Gastroesophageal sphincter (tissue), 4 donors: ENCODE results near the gene SHE. TPM values are rescaled to one million over a fixed set of nuclear protein-coding genes. Genes with fewer than 3 reads are reported as not detected.
A peak's percentile ranks its signal among the peaks of the same experiment; 100 is the strongest.

Source experiments
- ATAC-seq: fragments of 150-250 bp; one replicate; pipeline ENCODE4 v1.9.1; 2016; ENCODE audit warnings: mild to moderate bottlenecking, moderate library complexity
- H3K27ac ChIP-seq, 4 donors: fragments of 200-600 bp; sonication (generic) in 3 of 4; 1 replicate in 3 of 4; 2 replicates in 1 of 4; pipeline ENCODE4 v1.5.1; 2016 to 2019
- H3K27me3 ChIP-seq: fragments of 200-600 bp; sonication (generic); one replicate; pipeline ENCODE4 v1.5.1; 2019
- H3K36me3 ChIP-seq, 2 donors: fragments of 200-600 bp; sonication (generic); one replicate each; pipeline ENCODE4 v1.5.1; 2019; ENCODE audit warnings: control low read depth in 1 of 2
- H3K4me1 ChIP-seq, 3 donors: fragments of 200-600 bp; sonication (generic); 1 replicate in 2 of 3; 2 replicates in 1 of 3; pipeline ENCODE4 v1.5.1; 2016 to 2019; ENCODE audit warnings: control low read depth in 2 of 3
- H3K4me3 ChIP-seq, 2 donors: fragments of 200-600 bp; sonication (generic); one replicate each; pipeline ENCODE4 v1.5.1; 2019; ENCODE audit warnings: mild to moderate bottlenecking in 1 of 2, moderate library complexity in 1 of 2
- H3K9me3 ChIP-seq, 3 donors: fragments of 200-600 bp; sonication (generic); one replicate each; pipeline ENCODE4 v1.5.1; 2017 to 2019; ENCODE audit warnings: control low read depth in 2 of 3
- EP300 ChIP-seq: sonication (generic); formaldehyde crosslinking; IDR thresholded peaks from one replicate; pipeline ENCODE4 v1.6.1; 2017; ENCODE audit warnings: antibody characterized with exemption, mild to moderate bottlenecking
- POLR2A ChIP-seq, 2 donors: fragments of 450-650 bp; IDR thresholded peaks; one replicate each; pipeline ENCODE4 v1.6.1; 2017; ENCODE audit warnings: antibody characterized with exemption in 2 of 2, mild to moderate bottlenecking in 2 of 2, moderate library complexity in 1 of 2
- POLR2AphosphoS5 ChIP-seq: sonication (generic); formaldehyde crosslinking; IDR thresholded peaks from one replicate; pipeline ENCODE4 v1.6.1; 2017; ENCODE audit warnings: antibody characterized with exemption
- WGBS, 2 donors: methylation state at CpG; one replicate each; pipeline ENCODE4 v1.1.5; 2018; ENCODE audit warnings: low coverage in 1 of 2; 5-methylcytosine and 5-hydroxymethylcytosine counted together
- total RNA-seq, 4 donors: library from RNA; depleted of rRNA; stranded (reverse); fragments of >200 nt; gene quantifications; one replicate each; pipeline ENCODE4 v1.1.0, GENCODE V29; 2016
- TF ChIP-seq, protein P1 (sequence below), 4 experiments: fragments of 200-600 bp in 2 of 4; fragments of 450-650 bp in 2 of 4; sonication (generic) in 1 of 4; IDR thresholded peaks; one replicate each; pipeline ENCODE4 v1.5.1; 2017 to 2019; ENCODE audit warnings: antibody characterized with exemption in 4 of 4, mild to moderate bottlenecking in 2 of 4, moderate library complexity in 2 of 4

SHE gene
- total RNA-seq, 4 donors from 2014 or later: 7.2 to 13.9 (median 11.7) TPM

DNA sequence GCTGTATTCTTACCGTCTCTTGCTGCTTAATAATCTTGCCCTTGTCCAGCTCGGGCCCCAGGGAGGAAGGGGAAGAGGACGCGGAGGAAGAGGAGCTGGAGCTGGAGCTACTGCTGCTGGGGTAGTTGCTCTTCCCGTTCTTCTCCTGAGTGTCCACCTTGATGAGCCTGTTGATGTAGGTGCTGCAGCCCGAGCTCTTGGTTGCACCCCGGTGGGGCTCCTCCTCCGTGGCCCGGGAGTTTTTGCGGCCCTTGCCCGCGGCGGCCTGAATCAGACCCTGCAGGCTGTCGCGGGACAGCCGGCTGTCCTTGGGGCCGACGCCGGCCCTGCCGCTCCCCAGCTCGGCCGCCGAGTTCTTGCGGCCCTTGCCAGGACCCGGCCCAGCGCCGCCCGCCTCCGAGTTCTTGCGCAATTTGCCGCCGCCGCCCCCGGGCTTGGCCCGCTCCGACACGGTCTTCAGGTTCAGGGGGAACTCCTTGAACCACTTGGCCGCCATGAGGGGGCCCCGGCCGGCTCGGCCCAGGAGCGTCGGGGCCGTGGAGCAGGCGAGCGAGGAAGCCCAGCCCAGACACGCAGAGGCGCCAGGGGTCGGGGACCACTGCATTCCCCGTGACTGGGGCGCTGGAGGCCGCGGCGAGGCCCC is 668 bp downstream of the SHE start:
- Histone ChIP-seq H3K36me3 (no peaks in the 10 kb centered on the region), H3K4me1 (peaks cover 0 to 21% (median 6%) of the 10 kb centered on the region in 3 donors), H3K27me3 (peaks cover 65% of the 10 kb centered on the region), H3K4me3 (peak overlapping the region; percentile 39 to 56), H3K27ac (peak overlapping the region in 3 of 4 donors; percentile 68 to 78 (median 69)), H3K9me3 (peaks cover 0 to 18% (median 0%) of the 10 kb centered on the region in 3 donors)
- ATAC-seq: peak; percentile 81
- WGBS, 2 donors: 4 to 10% methylated on average over 4 to 10 of the region's 54 CpGs
- TF ChIP-seq POLR2A (IDR thresholded peaks at IDR 0.05): peak in 1 of 2 donors; percentile 8
- no peak for TF ChIP-seq EP300

DNA sequence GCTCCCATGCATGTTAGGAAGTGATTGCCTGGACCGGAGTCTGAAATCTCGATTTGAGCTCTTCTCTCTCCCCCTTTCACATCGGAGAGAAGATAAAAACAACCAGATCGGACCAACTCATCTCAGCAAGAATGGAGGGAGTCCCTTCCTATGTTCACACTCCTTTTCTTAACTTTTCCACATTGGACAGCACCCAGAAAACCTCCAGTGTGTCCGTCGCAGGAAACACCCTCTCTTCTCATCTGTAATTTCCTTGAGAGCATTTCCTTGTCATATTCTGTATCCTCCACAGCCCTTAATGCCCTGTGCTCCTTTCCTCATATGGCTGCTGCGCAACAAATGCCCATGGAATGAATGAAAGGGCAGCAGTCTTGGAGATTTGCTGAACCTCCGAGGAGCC is 1.7 kb downstream of the SHE start:
- H3K4me3 ChIP-seq: peak overlapping the region; percentile 39 to 56

DNA sequence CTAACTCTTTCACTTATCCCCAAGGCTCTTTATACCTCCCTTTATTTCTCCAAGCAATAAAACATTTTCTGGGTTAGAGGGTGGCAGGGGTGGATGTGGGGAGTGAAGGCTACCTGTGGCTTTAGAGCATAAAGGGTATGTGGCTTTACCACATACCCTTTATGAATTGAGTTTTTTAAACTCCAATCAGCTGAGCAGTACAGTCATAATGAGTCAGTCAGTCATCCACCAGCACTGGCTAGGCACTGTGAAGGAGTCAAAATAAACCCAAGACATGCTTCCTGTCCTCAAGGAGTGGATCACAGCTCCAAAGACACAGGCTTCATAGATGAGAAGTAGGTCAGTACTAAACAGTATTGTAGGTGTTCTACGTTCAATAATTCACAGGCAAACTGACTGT is 2.8 kb downstream of the SHE start:
- Histone ChIP-seq H3K9me3 (peaks cover 0 to 8% (median 0%) of the 10 kb centered on the region in 3 donors), H3K4me1 (peaks cover 0 to 27% (median 6%) of the 10 kb centered on the region in 3 donors), H3K27me3 (peaks cover 58% of the 10 kb centered on the region), H3K4me3 (peak overlapping the region; percentile 13 to 56), H3K36me3 (no peaks in the 10 kb centered on the region), H3K27ac (peak overlapping the region in 1 of 4 donors; percentile 2)
- no peak for ATAC-seq
- WGBS, 2 donors: 50% methylated on average over 1 of the region's 1 CpG; no CpG with 5 or more reads in 1 of the 2 donors
- TF ChIP-seq, protein P1, sequence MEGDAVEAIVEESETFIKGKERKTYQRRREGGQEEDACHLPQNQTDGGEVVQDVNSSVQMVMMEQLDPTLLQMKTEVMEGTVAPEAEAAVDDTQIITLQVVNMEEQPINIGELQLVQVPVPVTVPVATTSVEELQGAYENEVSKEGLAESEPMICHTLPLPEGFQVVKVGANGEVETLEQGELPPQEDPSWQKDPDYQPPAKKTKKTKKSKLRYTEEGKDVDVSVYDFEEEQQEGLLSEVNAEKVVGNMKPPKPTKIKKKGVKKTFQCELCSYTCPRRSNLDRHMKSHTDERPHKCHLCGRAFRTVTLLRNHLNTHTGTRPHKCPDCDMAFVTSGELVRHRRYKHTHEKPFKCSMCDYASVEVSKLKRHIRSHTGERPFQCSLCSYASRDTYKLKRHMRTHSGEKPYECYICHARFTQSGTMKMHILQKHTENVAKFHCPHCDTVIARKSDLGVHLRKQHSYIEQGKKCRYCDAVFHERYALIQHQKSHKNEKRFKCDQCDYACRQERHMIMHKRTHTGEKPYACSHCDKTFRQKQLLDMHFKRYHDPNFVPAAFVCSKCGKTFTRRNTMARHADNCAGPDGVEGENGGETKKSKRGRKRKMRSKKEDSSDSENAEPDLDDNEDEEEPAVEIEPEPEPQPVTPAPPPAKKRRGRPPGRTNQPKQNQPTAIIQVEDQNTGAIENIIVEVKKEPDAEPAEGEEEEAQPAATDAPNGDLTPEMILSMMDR (IDR thresholded peaks at IDR 0.05): no peak
- no peak for TF ChIP-seq POLR2AphosphoS5
- no peak for TF ChIP-seq POLR2A (IDR thresholded peaks at IDR 0.05)
- no peak for TF ChIP-seq EP300

More for the DNA sequence above, 1.7 kb downstream of the SHE start:
- no peak for ATAC-seq
- H3K9me3 ChIP-seq: peaks cover 0 to 8% (median 0%) of the 10 kb centered on the region in 3 donors
- H3K4me1 ChIP-seq: peaks cover 0 to 21% (median 6%) of the 10 kb centered on the region in 3 donors
- peak overlapping the region in 1 of 4 donors; percentile 68 for H3K27ac ChIP-seq
- no peak for TF ChIP-seq EP300
- TF ChIP-seq, protein P1 (IDR thresholded peaks at IDR 0.05): no peak
- no peaks in the 10 kb centered on the region for H3K36me3 ChIP-seq
- peaks cover 59% of the 10 kb centered on the region for H3K27me3 ChIP-seq
- WGBS, 2 donors: 57 to 68% methylated on average over 5 to 8 of the region's 8 CpGs

DNA sequence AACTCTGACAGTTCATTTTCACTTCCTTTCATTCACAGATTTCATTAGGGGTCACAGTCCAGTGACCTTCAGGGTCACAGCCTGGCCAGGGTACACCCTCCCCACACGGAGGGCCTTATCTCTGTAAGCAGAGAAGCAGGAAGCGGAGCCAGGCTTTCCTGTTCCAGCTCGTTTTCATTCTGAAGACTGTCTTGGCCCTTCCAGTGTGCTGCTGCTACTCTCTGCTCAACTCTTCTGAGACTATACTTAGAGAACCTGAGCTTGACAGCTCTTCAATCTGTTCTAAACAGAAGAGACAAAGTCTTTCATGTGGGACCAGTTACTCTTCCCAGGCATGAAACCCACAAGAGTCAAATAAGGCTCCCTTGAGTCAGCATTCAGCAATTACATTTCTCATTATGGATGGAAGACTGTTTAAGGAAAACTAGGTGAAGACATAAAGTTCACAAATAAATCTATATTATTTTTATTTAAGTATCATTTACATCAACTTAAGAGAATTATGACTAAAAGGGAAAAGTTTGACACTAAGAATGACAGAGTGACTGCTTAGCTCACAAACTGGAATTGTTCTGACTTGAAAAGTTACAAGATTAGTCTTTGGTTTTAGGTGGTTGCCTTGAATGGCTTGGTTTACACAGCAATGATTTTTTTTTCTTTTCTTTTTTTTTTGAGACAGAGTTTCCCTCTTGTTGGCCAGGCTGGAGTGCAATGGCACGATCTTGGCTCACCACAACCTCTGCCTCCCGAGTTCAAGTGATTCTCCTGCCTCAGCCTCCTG is 5.0 kb downstream of the SHE start:
- no peaks in the 10 kb centered on the region for H3K36me3 ChIP-seq
- peaks cover 0 to 33% (median 6%) of the 10 kb centered on the region in 3 donors for H3K4me1 ChIP-seq
- no peak for ATAC-seq
- peak overlapping the region in 1 of 4 donors; percentile 1 for H3K27ac ChIP-seq
- WGBS, 2 donors: 51 to 56% methylated on average over 3 to 5 of the region's 5 CpGs
- peaks cover 53% of the 10 kb centered on the region for H3K27me3 ChIP-seq
- H3K9me3 ChIP-seq: no peaks in the 10 kb centered on the region
- no peak for TF ChIP-seq EP300
- no peak for TF ChIP-seq POLR2A (IDR thresholded peaks at IDR 0.05)
- no peak overlapping the region for H3K4me3 ChIP-seq

DNA sequence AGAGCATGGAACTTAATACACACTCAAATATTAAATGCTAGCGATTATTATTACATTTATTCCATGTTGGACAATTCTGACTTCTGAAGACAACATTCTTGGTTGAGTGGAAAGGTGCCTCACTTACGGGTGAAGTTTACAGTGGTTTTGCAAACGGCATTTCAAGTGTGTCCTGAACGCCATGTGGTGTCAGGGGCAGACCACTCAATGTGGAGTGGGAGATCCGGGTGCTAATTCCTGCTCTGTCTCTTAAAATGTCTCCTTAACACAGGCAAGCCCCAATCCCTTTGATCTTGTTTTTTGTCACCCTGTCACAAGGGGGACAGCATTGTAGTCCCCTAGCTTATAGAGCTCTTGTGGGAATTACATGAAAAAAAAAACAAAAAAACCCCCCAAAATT is 5.8 kb downstream of the SHE start:
- Histone ChIP-seq H3K27ac (peak overlapping the region in 3 of 4 donors; percentile 2 to 23 (median 2)), H3K9me3 (no peaks in the 10 kb centered on the region), H3K4me1 (peaks cover 0 to 30% (median 2%) of the 10 kb centered on the region in 3 donors), H3K36me3 (no peaks in the 10 kb centered on the region), H3K27me3 (peaks cover 53% of the 10 kb centered on the region), H3K4me3 (no peak overlapping the region)
- no peak for TF ChIP-seq EP300
- TF ChIP-seq, protein P1 (IDR thresholded peaks at IDR 0.05): no peak
- TF ChIP-seq POLR2AphosphoS5: no peak
- TF ChIP-seq POLR2A (IDR thresholded peaks at IDR 0.05): no peak
- ATAC-seq: no peak
- 59 to 94% methylated on average over 2 to 5 of the region's 5 CpGs for WGBS, 2 donors
